Aortic smooth muscle cell (primary cell): Measurements from ENCODE around the gene PORCN. TPM values are rescaled to one million over a fixed set of nuclear protein-coding genes. Genes with fewer than 3 reads are reported as not detected.

Source experiments
- total RNA-seq: library from RNA; depleted of rRNA; stranded (reverse); fragments of >200 nt; gene quantifications from 2 replicates; pipeline ENCODE4 v1.2.3, GENCODE V29; 2014

Gene PORCN
- 8.2 and 11.0 TPM in 2 replicates for total RNA-seq

GRCh38 chrX:48508400-48509244 is at the start of gene PORCN:
PORCN (plus strand) TSS chrX:48508992; CDS start chrX:48509821, 829 bp downstream.

GRCh38 chrX:48470110-48470832 is 38.5 kb upstream of the PORCN start, which contains the start of gene SLC38A5:
SLC38A5 (minus strand) TSS chrX:48470260; CDS start chrX:48467924, 2,336 bp downstream.

GRCh38 chrX:48475774-48476577 is 32.8 kb upstream of the PORCN start, which contains the start of gene FTSJ1:
FTSJ1 (plus strand) TSS chrX:48476199; CDS start chrX:48478048, 1,849 bp downstream.

GRCh38 chrX:48521353-48522243 is 12.8 kb downstream of the PORCN start, which contains the start of gene EBP:
EBP (plus strand) TSS chrX:48521808; CDS start chrX:48523772, 1,964 bp downstream.

GRCh38 chrX:48539345-48540027 is 30.7 kb downstream of the PORCN start, which contains the start of gene TBC1D25:
TBC1D25 (plus strand) TSS chrX:48539714; CDS start chrX:48539798, 84 bp downstream.

Other genes starting within 250 kb of the PORCN start
- gene SSX3, start 152.3 kb upstream of the PORCN start, total RNA-seq: not detected in 2 replicates
- not detected in 2 replicates for gene SSX4, start 125.5 kb upstream of the PORCN start, total RNA-seq
- gene SSX4B, start 97.0 kb upstream of the PORCN start, total RNA-seq: not detected in 2 replicates
- 14.2 and 21.1 TPM in 2 replicates for gene SLC38A5, start 38.7 kb upstream of the PORCN start, total RNA-seq
- 34.9 and 49.0 TPM in 2 replicates for gene FTSJ1, start 32.8 kb upstream of the PORCN start, total RNA-seq
- 62.8 and 84.9 TPM in 2 replicates for gene EBP, start 12.8 kb downstream of the PORCN start, total RNA-seq
- 5.4 and 6.0 TPM in 2 replicates for gene TBC1D25, start 30.7 kb downstream of the PORCN start, total RNA-seq
- gene RBM3, start 65.5 kb downstream of the PORCN start, total RNA-seq: 301 and 362 TPM in 2 replicates
- gene WDR13, start 88.5 kb downstream of the PORCN start, total RNA-seq: 146 and 154 TPM in 2 replicates
- 0.12 TPM in 1 of 2 replicates, not detected in the other for gene WAS, start 174.8 kb downstream of the PORCN start, total RNA-seq
- gene SUV39H1, start 187.7 kb downstream of the PORCN start, total RNA-seq: 3.0 and 4.4 TPM in 2 replicates